GM23338 (cell line): ENCODE data around the gene CD68. TPM values are rescaled to one million over a fixed set of nuclear protein-coding genes. Genes with fewer than 3 reads are reported as not detected.

Source experiments
- ATAC-seq: fragments of 200-7000 bp; cut with Tn5 transposase; 3 replicates; pipeline ENCODE4 v1.9.1; 2020
- DNase-seq: peaks from one replicate; pipeline ENCODE4 v3.0.0-alpha.2; 2015; ENCODE audit warnings: low spot score
- H2AFZ ChIP-seq: fragments of 200-600 bp; sonication (generic); 2 replicates; pipeline ENCODE4 v1.8.0; 2016; ENCODE audit warnings: antibody characterized with exemption, mild to moderate bottlenecking, moderate library complexity
- H3F3A ChIP-seq: fragments of 200-600 bp; sonication (generic); replicated peaks from 2 replicates; pipeline ENCODE4 v1.8.0; 2017; ENCODE audit warnings: antibody characterized with exemption, mixed run types, low read depth
- H3K27ac ChIP-seq: fragments of 200-600 bp; sonication (generic); 2 replicates; pipeline ENCODE4 v1.6.1; 2016; ENCODE audit warnings: low read depth
- H3K27me3 ChIP-seq: fragments of 200-600 bp; sonication (generic); 2 replicates; pipeline ENCODE4 v1.8.0; 2016; ENCODE audit warnings: mild to moderate bottlenecking, mixed run types, moderate library complexity; ENCODE audit not compliant: insufficient read depth
- H3K36me3 ChIP-seq: fragments of 200-600 bp; sonication (generic); 2 replicates; pipeline ENCODE4 v1.8.0; 2016; ENCODE audit warnings: mild to moderate bottlenecking; ENCODE audit not compliant: insufficient read depth
- H3K4me1 ChIP-seq: fragments of 200-600 bp; sonication (generic); 2 replicates; pipeline ENCODE4 v1.8.0; 2016; ENCODE audit warnings: mild to moderate bottlenecking, moderate library complexity; ENCODE audit not compliant: insufficient read depth
- H3K4me2 ChIP-seq: fragments of 200-600 bp; sonication (generic); 2 replicates; pipeline ENCODE4 v1.7.1; 2017; ENCODE audit warnings: mixed run types
- H3K4me3 ChIP-seq: fragments of 200-600 bp; sonication (generic); 2 replicates; pipeline ENCODE4 v1.6.1; 2016; ENCODE audit warnings: mixed run types
- H3K79me2 ChIP-seq: fragments of 200-600 bp; sonication (generic); replicated peaks from 2 replicates; pipeline ENCODE4 v1.8.0; 2017; ENCODE audit warnings: mild to moderate bottlenecking; ENCODE audit not compliant: insufficient read depth
- H3K9me2 ChIP-seq: fragments of 200-600 bp; sonication (generic); 2 replicates; pipeline ENCODE4 v1.8.0; 2017; ENCODE audit not compliant: insufficient read depth
- H4K20me1 ChIP-seq: fragments of 200-600 bp; sonication (generic); replicated peaks from 2 replicates; pipeline ENCODE4 v1.8.0; 2017; ENCODE audit warnings: mild to moderate bottlenecking; ENCODE audit not compliant: insufficient read depth
- H3K27ac Mint-ChIP-seq: 2 replicates; pipeline ENCODE4 v1.8.0; 2020; ENCODE audit warnings: inconsistent platforms, mild to moderate bottlenecking, moderate library complexity, mixed read lengths
- H3K27me3 Mint-ChIP-seq: 3 replicates; pipeline ENCODE4 v1.8.0; 2022; ENCODE audit warnings: low read depth, mild to moderate bottlenecking, moderate library complexity, mixed read lengths, inconsistent platforms; ENCODE audit not compliant: insufficient read depth, poor library complexity
- H3K36me3 Mint-ChIP-seq: 3 replicates; pipeline ENCODE4 v1.8.0; 2021; ENCODE audit warnings: low read depth, mild to moderate bottlenecking, inconsistent platforms, moderate library complexity, mixed read lengths
- H3K4me1 Mint-ChIP-seq: 3 replicates; pipeline ENCODE4 v1.8.0; 2020; ENCODE audit warnings: mild to moderate bottlenecking, inconsistent platforms, mixed read lengths
- H3K4me3 Mint-ChIP-seq: 3 replicates; pipeline ENCODE4 v1.8.0; 2021; ENCODE audit warnings: moderate library complexity, mild to moderate bottlenecking, inconsistent platforms, mixed read lengths
- H3K9me3 Mint-ChIP-seq: 3 replicates; pipeline ENCODE4 v1.8.0; 2020; ENCODE audit warnings: moderate library complexity, mild to moderate bottlenecking, inconsistent platforms, mixed read lengths
- CREB1 ChIP-seq: fragments of 250-450 bp; sonication (Bioruptor Pico); IDR thresholded peaks from 2 replicates; pipeline ENCODE4 v1.5.0; 2020; ENCODE audit warnings: low read depth, mild to moderate bottlenecking, moderate library complexity
- ETS1 ChIP-seq: IDR thresholded peaks from 2 replicates; pipeline ENCODE4 v1.6.1; 2016; ENCODE audit warnings: antibody characterized with exemption
- JUNB ChIP-seq: IDR thresholded peaks from one replicate; pipeline ENCODE4 v1.6.1; 2016; ENCODE audit warnings: antibody characterized with exemption; ENCODE audit not compliant: unreplicated experiment
- NANOG ChIP-seq: IDR thresholded peaks from 2 replicates; pipeline ENCODE4 v1.6.1; 2016; ENCODE audit warnings: antibody characterized with exemption, borderline replicate concordance
- POLR2AphosphoS5 ChIP-seq: IDR thresholded peaks from 2 replicates; pipeline ENCODE4 v1.6.1; 2016; ENCODE audit warnings: antibody characterized with exemption, low read depth
- REST ChIP-seq: IDR thresholded peaks from one replicate; pipeline ENCODE4 v1.6.1; 2018; ENCODE audit warnings: antibody characterized with exemption; ENCODE audit not compliant: unreplicated experiment
- ZNF114 ChIP-seq: fragments of 250-450 bp; sonication (Bioruptor Pico); IDR thresholded peaks from 2 replicates; pipeline ENCODE4 v1.5.0; 2020; ENCODE audit warnings: mild to moderate bottlenecking, moderate library complexity
- ZNF331 ChIP-seq: fragments of 250-450 bp; sonication (Bioruptor Pico); IDR thresholded peaks from 2 replicates; pipeline ENCODE4 v1.5.0; 2020; ENCODE audit warnings: low read depth, mild to moderate bottlenecking, moderate library complexity
- ZNF462 ChIP-seq: fragments of 250-450 bp; sonication (Bioruptor Pico); IDR thresholded peaks from 2 replicates; pipeline ENCODE4 v1.5.0; 2020; ENCODE audit warnings: mild to moderate bottlenecking, moderate library complexity
- polyA plus RNA-seq: library from polyadenylated mRNA; unstranded; fragments of >200 nt; fragmentation: Nextera tagmentation; extraction: Ambion mirVana; gene quantifications from 2 replicates; pipeline ENCODE4 v1.2.1, GENCODE V29; 2016
- total RNA-seq: library from RNA; depleted of rRNA; stranded (reverse); fragments of >200 nt; shearing (Covaris generic); gene quantifications from 2 replicates; pipeline ENCODE4 v1.2.3, GENCODE V29; 2014

Gene CD68
- total and polyA plus RNA-seq, 2 experiments from 2014 or later: not detected

- H3K4me2 ChIP-seq: peak within 1 kb of the TSS; percentile 90
- no peaks in the 10 kb centered on the region for H3K36me3 Mint-ChIP-seq
Measured at GRCh38 chr17:7548585-7549400, 30.6 kb upstream of the CD68 start, which contains the start of gene TNFSF12. Gene TNFSF12, plus strand, starts transcription at chr17:7549058. Its CDS starts 96 bp downstream, at chr17:7549154.

GRCh38 chr17:7549401-7550055, 29.9 kb upstream of the CD68 start:
- H3K36me3 Mint-ChIP-seq: no peaks in the 10 kb centered on the region
- H3K9me3 Mint-ChIP-seq: no peaks in the 10 kb centered on the region
- peaks cover 5% of the 10 kb centered on the region; the same call in 1 of the 2 replicates for H3K4me1 ChIP-seq
- peak; percentile 46 for ATAC-seq
- peak overlapping the region; percentile 84 for H3K4me3 ChIP-seq
- H3K27me3 Mint-ChIP-seq: peaks cover 6% of the 10 kb centered on the region
- peaks cover 13% of the 10 kb centered on the region for H3K27me3 ChIP-seq
- H3K4me3 Mint-ChIP-seq: peak overlapping the region; percentile 55
- H3K79me2 ChIP-seq: no peaks in the 10 kb centered on the region
- no peaks in the 10 kb centered on the region for H4K20me1 ChIP-seq
- H3K4me1 Mint-ChIP-seq: peaks cover 6% of the 10 kb centered on the region; the same call in 1 of the 3 replicates
- H2AFZ ChIP-seq: peak overlapping the region; percentile 99
- H3F3A ChIP-seq: peaks cover 14% of the 10 kb centered on the region
- H3K9me2 ChIP-seq: no peaks in the 10 kb centered on the region
- DNase-seq: no peak
- H3K27ac ChIP-seq: no peak overlapping the region
- no peaks in the 10 kb centered on the region for H3K36me3 ChIP-seq
- H3K4me2 ChIP-seq: peak overlapping the region; percentile 90
- no peak overlapping the region for H3K27ac Mint-ChIP-seq
- TF ChIP-seq ZNF114: no peak
- TF ChIP-seq NANOG: no peak
- TF ChIP-seq ZNF331: no peak
- no peak for TF ChIP-seq JUNB
- TF ChIP-seq ZNF462: no peak
- TF ChIP-seq ETS1: no peak
- TF ChIP-seq REST: no peak
- TF ChIP-seq CREB1 (CRISPR knock-in tag): no peak

More at GRCh38 chr17:7548585-7549400, 30.6 kb upstream of the CD68 start, which contains the start of gene TNFSF12:
- Histone ChIP-seq H3K4me1 (peaks cover 5% of the 10 kb centered on the region; the same call in 1 of the 2 replicates), H4K20me1 (no peaks in the 10 kb centered on the region), H2AFZ (peak within 1 kb of the TSS; percentile 99), H3K9me2 (no peaks in the 10 kb centered on the region), H3K27me3 (peaks cover 13% of the 10 kb centered on the region), H3K79me2 (no peaks in the 10 kb centered on the region), H3K27ac (no peak within 1 kb of the TSS), H3K36me3 (no peaks in the 10 kb centered on the region), H3K4me3 (peak within 1 kb of the TSS; percentile 84), H3F3A (peaks cover 14% of the 10 kb centered on the region)
- TF ChIP-seq JUNB (no peak), POLR2AphosphoS5 (peak; percentile 70)
- peak; percentile 68 for DNase-seq
- Mint-ChIP-seq H3K27me3 (peaks cover 8% of the 10 kb centered on the region), H3K9me3 (no peaks in the 10 kb centered on the region), H3K4me1 (peaks cover 6% of the 10 kb centered on the region; the same call in 1 of the 3 replicates), H3K27ac (no peak within 1 kb of the TSS), H3K4me3 (peak within 1 kb of the TSS; percentile 80)
- peak; percentile 87 for ATAC-seq
